HepG2 (cell line): ENCODE data around the gene TRUB1. TPM values are rescaled to one million over a fixed set of nuclear protein-coding genes. Genes with fewer than 3 reads are reported as not detected.

ENCODE experiments used
- ATF6 ChIP-seq: sonication (generic); formaldehyde crosslinking; conservative IDR thresholded peaks from 2 replicates; pipeline ENCODE4 v1.4.0; 2020; ENCODE audit warnings: missing genetic modification reagents
- MXI1 ChIP-seq: IDR thresholded peaks from 3 replicates; pipeline ENCODE4 v1.6.1; 2012; ENCODE audit warnings: low read depth, low read length, inconsistent platforms, borderline replicate concordance
- NFYC ChIP-seq: IDR thresholded peaks from 2 replicates; pipeline ENCODE4 v1.6.1; 2016; ENCODE audit warnings: missing genetic modification reagents, missing compliant biosample characterization
- NONO ChIP-seq, 2 experiments: fragments of 450-650 bp in 1 of 2; sonication (generic) in 1 of 2; formaldehyde crosslinking in 1 of 2; IDR thresholded peaks in 1 of 2; conservative IDR thresholded peaks in 1 of 2; 2 replicates each; pipeline versions ENCODE4 v1.6.1 to v1.8.0; 2017 to 2022; ENCODE audit warnings: mild to moderate bottlenecking in 1 of 2, missing genetic modification reagents in 1 of 2, moderate library complexity in 1 of 2
- NR3C1 ChIP-seq: sonication (generic); formaldehyde crosslinking; IDR thresholded peaks from 2 replicates; pipeline ENCODE4 v1.4.0; 2020; ENCODE audit warnings: missing genetic modification reagents
- POGZ ChIP-seq: sonication (generic); formaldehyde crosslinking; IDR thresholded peaks from 2 replicates; pipeline ENCODE4 v1.4.0; 2020; ENCODE audit warnings: mild to moderate bottlenecking, missing genetic modification reagents
- RCOR2 ChIP-seq: IDR thresholded peaks from 2 replicates; pipeline ENCODE4 v1.6.1; 2016; ENCODE audit warnings: missing biosample characterization, missing genetic modification reagents
- SALL2 ChIP-seq: sonication (generic); formaldehyde crosslinking; IDR thresholded peaks from 2 replicates; pipeline ENCODE4 v1.8.1; 2023; ENCODE audit warnings: mild to moderate bottlenecking, missing genetic modification reagents, inconsistent platforms
- ZNF335 ChIP-seq: sonication (generic); formaldehyde crosslinking; IDR thresholded peaks from 2 replicates; pipeline ENCODE4 v1.4.0; 2020; ENCODE audit warnings: missing genetic modification reagents
- ZNF556 ChIP-seq: sonication (generic); formaldehyde crosslinking; IDR thresholded peaks from 2 replicates; pipeline ENCODE4 v1.4.0; 2020; ENCODE audit warnings: mild to moderate bottlenecking, missing genetic modification reagents, borderline replicate concordance
- ZNF615 ChIP-seq: sonication (generic); formaldehyde crosslinking; IDR thresholded peaks from 2 replicates; pipeline ENCODE4 v1.5.0; 2020; ENCODE audit warnings: mild to moderate bottlenecking, missing genetic modification reagents, borderline replicate concordance
- ZNF619 ChIP-seq: sonication (generic); formaldehyde crosslinking; IDR thresholded peaks from 2 replicates; pipeline ENCODE4 v1.4.0; 2020; ENCODE audit warnings: mild to moderate bottlenecking, missing genetic modification reagents
- ZNF766 ChIP-seq: sonication (generic); formaldehyde crosslinking; IDR thresholded peaks from 2 replicates; pipeline ENCODE4 v1.5.0; 2020; ENCODE audit warnings: missing genetic modification reagents, borderline replicate concordance
- polyA plus RNA-seq, 8 experiments: library from polyadenylated mRNA; depleted of rRNA in 3 of 8; stranded (reverse) in 7 of 8; unstranded in 1 of 8; fragments of >200 nt; fragmentation: Illumina TruSeq in 4 of 8; extraction: Trizol in 4 of 8; gene quantifications; 2 replicates each; pipeline versions ENCODE4 v1.2.1 to v1.2.3, GENCODE V29; 2011 to 2016; ENCODE audit warnings: low read depth in 4 of 8, missing spikeins in 1 of 8, mixed read lengths in 1 of 8; ENCODE audit not compliant: insufficient read depth in 1 of 8
- total RNA-seq, 5 experiments: library from RNA; depleted of rRNA; stranded (reverse); fragments of >200 nt; fragmentation: Illumina TruSeq; extraction: Trizol; gene quantifications; 2 replicates each; pipeline ENCODE4 v1.2.3, GENCODE V29; 2016; ENCODE audit warnings: low read depth in 1 of 5
- TF ChIP-seq, protein P1 (sequence below): IDR thresholded peaks from 2 replicates; pipeline ENCODE4 v1.6.1; 2012; ENCODE audit warnings: low read length, improper control_type of control experiment
- TF ChIP-seq, protein P2 (sequence below): sonication (generic); formaldehyde crosslinking; IDR thresholded peaks from 2 replicates; pipeline ENCODE4 v1.5.1; 2020; ENCODE audit warnings: mild to moderate bottlenecking, missing genetic modification reagents
- TF ChIP-seq, protein P3 (sequence below): sonication (generic); formaldehyde crosslinking; IDR thresholded peaks from 2 replicates; pipeline ENCODE4 v1.4.0; 2020; ENCODE audit warnings: missing genetic modification reagents

Gene TRUB1
- total and polyA plus RNA-seq, 2 of the 13 experiments (the other 11 are each of a cell fraction or from before 2014, with no cell fraction given) = 10.6 to 38.9 TPM

DNA sequence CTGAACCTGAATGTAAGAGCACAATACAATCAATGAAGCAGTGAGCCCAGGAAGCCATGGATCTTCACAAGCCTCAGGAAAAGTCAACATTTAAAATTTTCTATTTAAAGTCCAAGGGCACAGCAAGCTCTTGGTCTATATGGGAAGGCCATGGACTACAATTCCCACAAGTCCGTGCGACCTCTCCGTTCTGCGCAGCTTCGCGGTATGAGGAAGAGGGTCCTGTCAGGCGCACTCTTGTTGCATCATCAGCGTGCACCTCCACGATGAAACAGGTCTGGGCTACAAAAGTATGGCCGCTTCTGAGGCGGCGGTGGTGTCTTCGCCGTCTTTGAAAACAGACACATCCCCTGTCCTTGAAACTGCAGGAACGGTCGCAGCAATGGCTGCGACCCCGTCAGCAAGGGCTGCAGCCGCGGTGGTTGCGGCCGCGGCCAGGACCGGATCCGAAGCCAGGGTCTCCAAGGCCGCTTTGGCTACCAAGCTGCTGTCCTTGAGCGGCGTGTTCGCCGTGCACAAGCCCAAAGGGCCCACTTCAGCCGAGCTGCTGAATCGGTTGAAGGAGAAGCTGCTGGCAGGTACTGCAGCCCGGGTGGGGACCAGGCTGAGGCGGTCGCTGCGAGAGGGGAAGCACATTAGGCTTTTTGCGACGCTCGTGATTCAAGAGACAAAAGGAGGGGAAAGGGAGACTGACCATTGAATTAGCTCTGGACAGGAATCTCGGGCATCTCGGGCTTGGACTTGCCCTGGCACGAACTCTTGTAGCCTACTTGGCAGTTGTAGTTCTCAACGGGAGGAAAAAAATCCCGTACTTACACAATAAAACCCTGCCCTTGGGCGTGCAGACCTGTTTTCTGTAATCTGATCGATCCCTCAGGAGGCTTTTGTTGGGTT is at the start of gene TRUB1 (continued):
- TF ChIP-seq, protein P1, sequence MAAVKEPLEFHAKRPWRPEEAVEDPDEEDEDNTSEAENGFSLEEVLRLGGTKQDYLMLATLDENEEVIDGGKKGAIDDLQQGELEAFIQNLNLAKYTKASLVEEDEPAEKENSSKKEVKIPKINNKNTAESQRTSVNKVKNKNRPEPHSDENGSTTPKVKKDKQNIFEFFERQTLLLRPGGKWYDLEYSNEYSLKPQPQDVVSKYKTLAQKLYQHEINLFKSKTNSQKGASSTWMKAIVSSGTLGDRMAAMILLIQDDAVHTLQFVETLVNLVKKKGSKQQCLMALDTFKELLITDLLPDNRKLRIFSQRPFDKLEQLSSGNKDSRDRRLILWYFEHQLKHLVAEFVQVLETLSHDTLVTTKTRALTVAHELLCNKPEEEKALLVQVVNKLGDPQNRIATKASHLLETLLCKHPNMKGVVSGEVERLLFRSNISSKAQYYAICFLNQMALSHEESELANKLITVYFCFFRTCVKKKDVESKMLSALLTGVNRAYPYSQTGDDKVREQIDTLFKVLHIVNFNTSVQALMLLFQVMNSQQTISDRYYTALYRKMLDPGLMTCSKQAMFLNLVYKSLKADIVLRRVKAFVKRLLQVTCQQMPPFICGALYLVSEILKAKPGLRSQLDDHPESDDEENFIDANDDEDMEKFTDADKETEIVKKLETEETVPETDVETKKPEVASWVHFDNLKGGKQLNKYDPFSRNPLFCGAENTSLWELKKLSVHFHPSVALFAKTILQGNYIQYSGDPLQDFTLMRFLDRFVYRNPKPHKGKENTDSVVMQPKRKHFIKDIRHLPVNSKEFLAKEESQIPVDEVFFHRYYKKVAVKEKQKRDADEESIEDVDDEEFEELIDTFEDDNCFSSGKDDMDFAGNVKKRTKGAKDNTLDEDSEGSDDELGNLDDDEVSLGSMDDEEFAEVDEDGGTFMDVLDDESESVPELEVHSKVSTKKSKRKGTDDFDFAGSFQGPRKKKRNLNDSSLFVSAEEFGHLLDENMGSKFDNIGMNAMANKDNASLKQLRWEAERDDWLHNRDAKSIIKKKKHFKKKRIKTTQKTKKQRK = no peak
- TF ChIP-seq NONO (IDR thresholded peaks at IDR 0.05) = no peak
- TF ChIP-seq NONO (CRISPR knock-in tag; conservative IDR thresholded peaks at IDR 0.05) = peak; percentile 64
- TF ChIP-seq MXI1 = peak; percentile 79; the same call in 1 of the 3 replicates
- TF ChIP-seq ZNF335 = peak; percentile 81; the same call in 1 of the 2 replicates
- peak; percentile 33; the same call in 1 of the 2 replicates for TF ChIP-seq NFYC (CRISPR knock-in tag)
- no peak for TF ChIP-seq NR3C1
- no peak for TF ChIP-seq ATF6 (CRISPR knock-in tag)
- 0 out of 2 replicates have a peak, but pooled peaks have one; percentile 24 for TF ChIP-seq ZNF615 (CRISPR knock-in tag)
- peak; percentile 80; the same call in 1 of the 2 replicates for TF ChIP-seq SALL2 (CRISPR knock-in tag)
- TF ChIP-seq ZNF766 (CRISPR knock-in tag) = no peak
- TF ChIP-seq, protein P2, sequence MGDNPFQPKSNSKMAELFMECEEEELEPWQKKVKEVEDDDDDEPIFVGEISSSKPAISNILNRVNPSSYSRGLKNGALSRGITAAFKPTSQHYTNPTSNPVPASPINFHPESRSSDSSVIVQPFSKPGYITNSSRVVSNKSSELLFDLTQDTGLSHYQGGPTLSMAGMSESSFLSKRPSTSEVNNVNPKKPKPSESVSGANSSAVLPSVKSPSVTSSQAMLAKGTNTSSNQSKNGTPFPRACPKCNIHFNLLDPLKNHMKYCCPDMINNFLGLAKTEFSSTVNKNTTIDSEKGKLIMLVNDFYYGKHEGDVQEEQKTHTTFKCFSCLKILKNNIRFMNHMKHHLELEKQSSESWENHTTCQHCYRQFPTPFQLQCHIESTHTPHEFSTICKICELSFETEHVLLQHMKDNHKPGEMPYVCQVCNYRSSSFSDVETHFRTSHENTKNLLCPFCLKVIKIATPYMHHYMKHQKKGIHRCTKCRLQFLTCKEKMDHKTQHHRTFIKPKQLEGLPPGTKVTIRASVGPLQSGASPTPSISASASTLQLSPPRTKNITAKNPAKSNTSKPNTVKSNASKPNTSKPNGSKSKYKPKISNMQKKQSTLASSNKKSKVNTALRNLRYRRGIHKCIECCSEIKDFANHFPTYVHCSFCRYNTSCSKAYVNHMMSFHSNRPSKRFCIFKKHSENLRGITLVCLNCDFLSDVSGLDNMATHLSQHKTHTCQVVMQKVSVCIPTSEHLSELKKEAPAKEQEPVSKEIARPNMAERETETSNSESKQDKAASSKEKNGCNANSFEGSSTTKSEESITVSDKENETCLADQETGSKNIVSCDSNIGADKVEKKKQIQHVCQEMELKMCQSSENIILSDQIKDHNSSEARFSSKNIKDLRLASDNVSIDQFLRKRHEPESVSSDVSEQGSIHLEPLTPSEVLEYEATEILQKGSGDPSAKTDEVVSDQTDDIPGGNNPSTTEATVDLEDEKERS (CRISPR knock-in tag) = no peak
- TF ChIP-seq RCOR2 (CRISPR knock-in tag) = no peak
- peak; percentile 63; the same call in 1 of the 2 replicates for TF ChIP-seq ZNF556
- TF ChIP-seq, protein P3, sequence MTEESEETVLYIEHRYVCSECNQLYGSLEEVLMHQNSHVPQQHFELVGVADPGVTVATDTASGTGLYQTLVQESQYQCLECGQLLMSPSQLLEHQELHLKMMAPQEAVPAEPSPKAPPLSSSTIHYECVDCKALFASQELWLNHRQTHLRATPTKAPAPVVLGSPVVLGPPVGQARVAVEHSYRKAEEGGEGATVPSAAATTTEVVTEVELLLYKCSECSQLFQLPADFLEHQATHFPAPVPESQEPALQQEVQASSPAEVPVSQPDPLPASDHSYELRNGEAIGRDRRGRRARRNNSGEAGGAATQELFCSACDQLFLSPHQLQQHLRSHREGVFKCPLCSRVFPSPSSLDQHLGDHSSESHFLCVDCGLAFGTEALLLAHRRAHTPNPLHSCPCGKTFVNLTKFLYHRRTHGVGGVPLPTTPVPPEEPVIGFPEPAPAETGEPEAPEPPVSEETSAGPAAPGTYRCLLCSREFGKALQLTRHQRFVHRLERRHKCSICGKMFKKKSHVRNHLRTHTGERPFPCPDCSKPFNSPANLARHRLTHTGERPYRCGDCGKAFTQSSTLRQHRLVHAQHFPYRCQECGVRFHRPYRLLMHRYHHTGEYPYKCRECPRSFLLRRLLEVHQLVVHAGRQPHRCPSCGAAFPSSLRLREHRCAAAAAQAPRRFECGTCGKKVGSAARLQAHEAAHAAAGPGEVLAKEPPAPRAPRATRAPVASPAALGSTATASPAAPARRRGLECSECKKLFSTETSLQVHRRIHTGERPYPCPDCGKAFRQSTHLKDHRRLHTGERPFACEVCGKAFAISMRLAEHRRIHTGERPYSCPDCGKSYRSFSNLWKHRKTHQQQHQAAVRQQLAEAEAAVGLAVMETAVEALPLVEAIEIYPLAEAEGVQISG = peak; percentile 94
- peak; percentile 42; the same call in 1 of the 2 replicates for TF ChIP-seq ZNF619 (CRISPR knock-in tag)
- peak; percentile 79; the same call in 1 of the 2 replicates for TF ChIP-seq POGZ (CRISPR knock-in tag)
